Stimulated activated CD4-positive, alpha-beta T cell treated with anti-CD3 and anti-CD28 coated beads, TNF-alpha, amount 100 ng/mL, for 4 hours (primary cell): ENCODE data around the gene FRAT1.

Experiments
- DNase-seq, 3 experiments: peaks; one replicate each; pipeline ENCODE4 v3.0.0-alpha.2; 2020; ENCODE audit warnings: low read depth in 3 of 3

Gene FRAT1

DNA sequence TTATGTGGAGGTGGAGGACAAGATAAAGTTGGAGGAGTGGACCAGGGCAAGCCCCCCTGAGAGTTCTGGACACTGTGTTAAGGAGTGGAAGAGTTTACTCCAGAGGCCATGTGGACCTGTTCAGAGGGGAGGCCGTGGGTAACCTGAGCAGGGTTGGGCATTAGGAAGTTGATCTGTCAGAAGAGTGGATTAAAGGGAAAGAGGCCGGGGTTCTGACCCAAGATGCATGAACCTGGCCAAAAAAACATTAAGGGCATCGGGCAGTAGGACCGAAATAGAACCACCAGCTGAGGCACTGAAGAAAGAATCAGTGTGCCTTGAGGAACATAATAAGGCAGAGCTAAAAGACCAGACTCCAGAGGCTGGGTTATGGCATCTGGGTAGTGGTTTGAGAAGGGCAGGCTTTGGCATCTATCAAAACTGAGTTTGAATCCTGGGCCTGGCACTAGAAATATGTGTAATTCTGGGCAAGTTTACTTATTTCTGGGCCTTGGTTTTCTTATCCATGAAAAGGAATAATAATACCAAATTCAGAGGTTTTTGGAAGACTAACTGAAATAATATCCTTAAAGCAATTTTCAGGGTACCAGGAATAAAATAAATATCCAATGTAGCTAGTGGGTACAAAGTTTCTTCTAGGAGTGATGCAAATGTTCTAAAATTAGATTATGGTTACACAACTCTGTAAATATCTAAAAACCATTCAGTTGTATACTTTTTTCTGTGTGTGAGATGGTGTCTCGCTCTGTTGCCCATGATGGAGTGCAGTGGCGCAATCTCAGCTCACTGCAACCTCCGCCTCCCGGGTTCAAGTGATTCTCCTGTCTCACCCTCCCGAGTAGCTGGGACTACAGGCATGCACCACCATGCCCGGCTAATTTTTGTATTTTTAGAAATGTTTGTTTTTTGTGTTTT is 10.9 kb upstream of the FRAT1 start:
- no peak for DNase-seq

DNA sequence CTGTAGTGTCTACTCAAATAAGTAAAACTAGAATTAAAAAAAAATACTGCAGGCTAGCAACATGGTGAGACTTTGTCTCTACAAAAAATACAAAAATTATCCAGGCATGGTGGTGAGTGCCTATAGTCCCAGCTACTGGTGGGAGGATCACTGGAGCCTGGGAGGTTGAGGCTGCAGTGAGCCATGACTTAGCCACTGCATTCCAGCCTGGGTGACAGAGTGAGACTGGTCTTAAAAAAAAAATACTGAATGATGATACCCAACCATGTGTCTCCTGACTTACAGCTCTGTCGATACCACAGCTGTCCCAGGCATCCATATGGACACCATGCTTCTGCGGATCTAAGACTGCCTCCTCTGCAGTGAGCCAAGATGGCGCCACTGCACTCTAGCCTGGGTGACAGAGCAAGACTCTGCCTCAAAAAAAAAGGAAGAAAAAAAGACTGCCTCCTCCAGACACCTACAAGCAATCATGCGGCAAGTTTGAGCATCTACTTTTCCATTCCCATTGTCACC is 7.9 kb upstream of the FRAT1 start:
- no peak for DNase-seq

- no peak for DNase-seq
Measured at GRCh38 chr10:97312897-97313296, 6.2 kb upstream of the FRAT1 start.

DNA sequence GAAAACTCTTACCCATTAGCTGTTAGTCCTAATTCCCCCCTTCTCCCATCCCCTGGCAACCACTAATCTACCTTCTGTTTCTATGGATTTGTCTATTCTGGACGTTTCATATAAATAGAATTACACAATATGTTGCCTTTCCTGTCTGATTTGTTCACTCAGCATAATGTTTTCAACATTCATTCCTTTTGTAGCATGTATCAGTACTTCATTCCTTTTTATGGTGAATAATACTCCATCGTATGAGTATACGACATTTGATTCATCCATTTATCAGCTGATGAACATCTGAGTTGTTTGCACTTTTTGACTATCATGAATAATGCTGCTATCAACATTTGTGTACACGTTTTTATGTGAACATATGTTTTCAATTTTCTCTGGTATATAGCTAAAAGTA is 4.4 kb upstream of the FRAT1 start:
- no peak for DNase-seq

DNA sequence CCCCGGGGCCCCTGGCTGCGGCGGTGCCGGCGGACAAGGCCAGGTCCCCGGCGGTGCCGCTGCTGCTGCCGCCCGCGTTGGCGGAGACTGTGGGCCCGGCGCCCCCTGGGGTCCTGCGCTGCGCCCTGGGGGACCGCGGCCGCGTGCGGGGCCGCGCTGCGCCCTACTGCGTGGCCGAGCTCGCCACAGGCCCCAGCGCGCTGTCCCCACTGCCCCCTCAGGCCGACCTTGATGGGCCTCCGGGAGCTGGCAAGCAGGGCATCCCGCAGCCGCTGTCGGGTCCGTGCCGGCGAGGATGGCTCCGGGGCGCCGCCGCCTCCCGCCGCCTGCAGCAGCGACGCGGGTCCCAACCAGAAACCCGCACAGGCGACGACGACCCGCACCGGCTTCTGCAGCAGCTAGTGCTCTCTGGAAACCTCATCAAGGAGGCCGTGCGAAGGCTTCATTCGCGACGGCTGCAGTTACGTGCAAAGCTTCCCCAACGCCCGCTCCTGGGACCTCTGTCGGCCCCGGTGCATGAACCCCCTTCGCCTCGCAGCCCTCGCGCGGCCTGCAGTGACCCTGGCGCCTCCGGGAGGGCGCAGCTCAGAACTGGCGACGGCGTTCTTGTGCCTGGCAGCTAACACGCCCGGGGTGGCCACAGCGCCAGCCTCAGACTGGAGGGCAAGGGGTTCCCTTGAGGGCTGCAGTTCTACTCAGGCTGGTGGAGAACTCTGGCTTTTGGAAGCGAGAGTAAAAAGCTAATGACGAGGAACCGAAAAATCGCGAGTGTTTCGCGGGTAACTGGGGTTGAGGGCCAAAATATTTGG is 804 bp downstream of the FRAT1 start:
- DNase-seq = peak; percentile 31 to 38 (median 32)

- DNase-seq = peak in 2 of 3 experiments; percentile 8 to 9
Measured at GRCh38 chr10:97320480-97321031, 1.5 kb downstream of the FRAT1 start.

DNA sequence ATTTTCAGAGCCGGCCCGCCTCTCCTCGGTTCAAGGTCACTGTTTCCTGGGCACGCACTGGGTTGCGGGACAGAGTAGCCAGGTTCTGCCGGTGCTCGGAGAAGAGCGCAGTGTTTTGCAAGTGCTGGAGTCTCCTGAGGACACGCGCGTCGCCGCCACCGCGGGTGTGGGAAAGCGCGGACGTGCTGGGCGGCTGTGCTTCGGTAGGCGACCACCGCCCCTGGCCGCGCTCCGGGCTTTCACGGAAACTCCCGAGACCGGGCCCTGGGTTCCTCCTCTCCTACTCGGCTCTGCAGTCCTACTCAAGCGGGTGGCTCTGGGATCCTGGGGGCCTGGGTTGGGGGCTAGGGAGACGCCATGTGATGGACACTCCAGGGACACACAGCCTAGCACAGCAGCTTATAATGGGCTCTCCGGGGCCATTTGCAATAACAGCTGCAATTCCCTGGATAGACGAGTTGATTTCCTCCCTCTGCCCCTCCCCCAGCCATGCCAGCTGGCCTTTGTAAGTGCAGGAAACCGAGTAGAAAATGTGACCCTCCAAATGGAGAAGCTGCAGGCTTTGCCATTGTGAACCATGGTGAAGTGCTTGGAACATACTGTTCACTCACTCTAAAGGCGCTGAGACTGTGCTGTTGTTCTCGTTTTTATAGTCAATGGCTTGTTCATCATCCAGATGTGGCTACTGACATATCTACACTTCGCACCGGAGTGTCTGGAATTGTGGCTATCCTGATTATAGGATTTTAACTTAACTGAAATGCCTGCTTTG is 2.1 kb downstream of the FRAT1 start:
- DNase-seq = no peak

GRCh38 chr10:97321804-97322190 is 2.7 kb downstream of the FRAT1 start:
- no peak for DNase-seq

- DNase-seq = no peak
Measured at GRCh38 chr10:97323501-97323900, 4.4 kb downstream of the FRAT1 start.

- no peak for DNase-seq
Measured at GRCh38 chr10:97325754-97326153, 6.7 kb downstream of the FRAT1 start.

- no peak for DNase-seq
Measured at GRCh38 chr10:97327348-97328294, 8.6 kb downstream of the FRAT1 start.

DNA sequence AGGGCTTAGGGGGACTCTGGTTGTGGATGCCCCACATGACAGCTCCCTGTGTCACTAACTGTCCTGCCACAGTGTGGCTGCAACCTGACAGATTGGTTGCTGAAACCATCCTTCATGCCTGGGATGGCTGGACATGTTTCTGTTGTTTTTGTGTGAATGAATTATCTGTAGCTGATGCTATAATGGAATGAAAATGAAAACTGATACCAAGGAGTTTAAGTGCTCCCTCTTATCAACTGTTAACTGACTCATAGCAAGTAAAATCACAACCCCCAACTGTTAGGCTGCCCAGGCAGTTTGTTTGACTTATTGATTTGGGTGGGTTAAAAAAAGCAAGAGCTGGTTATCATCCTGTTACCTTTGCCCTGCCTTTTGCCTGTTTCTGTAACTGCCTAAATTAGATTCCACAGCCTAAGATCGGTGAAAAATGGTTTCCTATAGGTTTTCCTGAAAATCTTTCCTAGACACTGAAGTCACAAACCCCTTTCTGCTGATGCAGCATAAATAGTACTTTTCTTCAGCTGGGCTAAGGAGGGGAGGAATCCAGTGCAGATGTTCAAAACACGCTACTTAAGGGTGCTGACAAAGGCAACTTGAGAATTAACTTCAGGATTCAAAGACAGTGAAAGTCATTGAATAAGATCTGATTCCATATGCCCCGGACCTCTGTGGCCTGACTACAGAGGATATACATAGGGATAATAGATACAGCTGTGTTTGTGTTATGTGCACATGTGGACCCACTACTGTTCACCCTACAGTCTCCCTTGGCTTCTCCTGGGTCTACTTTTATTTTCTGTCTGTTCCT is 9.8 kb downstream of the FRAT1 start:
- no peak for DNase-seq

DNA sequence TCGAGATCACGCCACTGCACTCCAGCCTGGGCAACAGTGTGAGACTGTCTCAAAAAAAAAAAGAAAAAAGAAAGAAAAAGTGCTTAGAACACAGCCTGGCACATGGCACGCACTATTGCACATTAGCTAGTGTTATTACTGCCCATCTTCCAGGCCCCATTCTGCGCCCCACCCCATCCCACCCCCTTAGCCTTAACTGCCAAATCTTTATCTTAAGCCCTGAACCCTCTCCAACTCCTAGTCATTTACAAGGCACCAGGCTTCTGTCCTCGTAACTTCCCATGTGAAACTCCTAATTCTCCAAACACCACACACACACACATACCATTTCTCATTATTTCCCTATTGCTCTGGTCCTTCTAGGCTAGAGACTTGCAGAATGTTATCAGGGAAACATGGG is 10.7 kb downstream of the FRAT1 start:
- no peak for DNase-seq

GRCh38 chr10:97331153-97331703 is 12.2 kb downstream of the FRAT1 start:
- no peak for DNase-seq

GRCh38 chr10:97332591-97333350 is 13.7 kb downstream of the FRAT1 start:
- DNase-seq = no peak

DNA sequence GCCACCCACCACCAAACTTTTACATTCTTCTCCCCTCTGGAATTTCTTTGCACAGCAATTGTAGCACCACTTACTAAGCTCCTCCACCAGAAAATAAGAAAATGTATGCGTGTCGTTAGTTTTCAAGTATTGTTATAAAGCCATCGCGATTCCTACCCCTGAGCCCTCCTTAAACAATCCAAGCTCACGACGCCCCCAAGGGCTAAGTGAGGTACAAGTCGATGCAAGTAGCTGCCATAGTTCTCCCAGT is 14.2 kb downstream of the FRAT1 start:
- no peak for DNase-seq

GRCh38 chr10:97333601-97334369 is 14.7 kb downstream of the FRAT1 start:
- DNase-seq = peak in 1 of 3 experiments; percentile 18
